Lung microvascular endothelial cell (primary cell): ENCODE results near the gene TNK2. TPM values are rescaled to one million over a fixed set of nuclear protein-coding genes. Genes with fewer than 3 reads are reported as not detected.
"Not testable (repeated sequence)": the region's sequence is repeated elsewhere in the genome, so short reads cannot be mapped to it uniquely, and the experiment has no call there.

Source experiments
- DNase-seq, 2 donors: peaks; one replicate each; pipeline versions ENCODE4 v3.0.0 to v3.0.0-alpha.2; 2010; ENCODE audit warnings: low read depth in 2 of 2
- total RNA-seq: library from RNA; depleted of rRNA; stranded (reverse); fragments of >200 nt; gene quantifications from 2 replicates; pipeline ENCODE4 v1.2.1, GENCODE V29; 2014

Gene TNK2
- total RNA-seq, 1 donor from 2014 or later: 16.1 TPM

DNA sequence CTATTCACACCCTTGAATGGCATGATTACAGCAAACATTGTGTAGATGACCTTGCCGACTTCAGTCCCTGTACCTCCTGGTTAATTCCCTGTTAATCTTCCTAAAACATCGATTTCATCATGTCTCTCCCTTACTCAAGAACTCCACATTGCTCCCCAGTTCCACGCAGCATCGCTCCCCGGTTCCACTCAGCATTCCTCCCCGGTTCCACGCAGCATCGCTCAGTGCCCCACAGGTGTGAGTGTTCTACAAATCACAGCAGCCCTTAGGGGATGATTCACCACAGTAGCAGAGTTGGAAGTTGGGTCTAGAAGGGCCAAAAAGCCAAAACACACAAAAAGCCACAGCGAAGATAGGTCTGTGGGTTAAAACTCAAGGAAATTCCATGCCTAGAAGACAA lies 8.6 kb upstream of the TNK2 start:
- no peak for DNase-seq

DNA sequence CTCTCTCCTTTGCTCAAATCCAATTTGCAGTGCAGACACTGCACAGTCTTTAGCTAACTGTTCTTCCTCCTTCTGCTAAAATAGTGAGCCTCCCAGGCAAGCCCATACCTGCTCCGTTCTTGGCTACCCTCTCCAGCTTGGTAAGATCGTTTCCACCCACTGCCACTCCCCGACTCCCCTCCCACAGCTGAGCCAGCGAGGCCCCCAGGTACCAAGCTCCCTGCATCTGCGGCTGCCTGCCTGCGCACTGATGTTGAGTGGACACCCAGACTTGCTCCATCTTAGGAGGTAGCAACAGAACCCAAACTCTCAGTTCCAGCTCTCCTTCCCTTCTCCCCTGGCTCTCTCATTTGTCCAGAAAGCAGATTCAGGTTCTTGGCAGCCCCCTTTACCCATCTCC lies 7.9 kb upstream of the TNK2 start:
- no peak for DNase-seq

DNA sequence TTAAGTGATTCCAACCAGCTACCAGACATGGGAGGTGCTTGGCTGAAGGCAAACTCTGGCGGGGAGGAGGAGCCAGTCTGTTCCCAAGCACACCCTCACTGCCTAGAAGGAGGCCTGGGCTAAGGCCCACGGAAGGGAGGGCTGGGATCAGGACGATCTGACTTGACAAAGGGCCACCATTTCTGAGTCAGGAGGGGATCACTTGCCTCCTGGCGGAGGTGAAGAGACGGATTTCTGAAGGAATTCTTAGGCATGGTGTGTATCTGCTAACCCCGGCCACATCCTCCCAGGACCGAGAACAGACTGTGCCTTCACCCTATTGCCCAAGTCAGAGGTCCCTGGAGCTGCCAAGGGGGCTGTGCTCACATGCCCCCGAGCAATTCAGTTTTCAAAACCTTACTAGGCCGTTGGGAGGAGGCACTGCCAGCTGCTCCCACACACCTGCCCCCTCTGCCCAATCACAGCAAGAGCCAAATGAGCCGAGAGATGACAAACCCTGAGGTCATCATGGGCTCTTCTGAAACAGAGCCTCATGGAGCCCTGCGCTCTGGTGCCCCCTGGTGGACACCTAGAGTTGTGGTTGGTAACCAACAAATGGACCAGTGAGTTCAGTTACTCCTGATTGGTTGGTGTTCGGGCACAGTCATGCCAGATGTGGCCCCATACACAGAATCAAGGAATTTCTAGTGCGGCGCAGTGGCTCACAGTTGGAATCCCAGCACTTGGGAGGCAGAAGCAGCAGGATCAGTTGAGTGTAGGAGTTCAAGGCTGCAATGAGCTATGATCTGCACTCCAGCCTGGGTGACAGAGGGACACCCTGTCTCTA lies 6.5 kb upstream of the TNK2 start:
- peak; percentile 92 to 94 for DNase-seq

DNA sequence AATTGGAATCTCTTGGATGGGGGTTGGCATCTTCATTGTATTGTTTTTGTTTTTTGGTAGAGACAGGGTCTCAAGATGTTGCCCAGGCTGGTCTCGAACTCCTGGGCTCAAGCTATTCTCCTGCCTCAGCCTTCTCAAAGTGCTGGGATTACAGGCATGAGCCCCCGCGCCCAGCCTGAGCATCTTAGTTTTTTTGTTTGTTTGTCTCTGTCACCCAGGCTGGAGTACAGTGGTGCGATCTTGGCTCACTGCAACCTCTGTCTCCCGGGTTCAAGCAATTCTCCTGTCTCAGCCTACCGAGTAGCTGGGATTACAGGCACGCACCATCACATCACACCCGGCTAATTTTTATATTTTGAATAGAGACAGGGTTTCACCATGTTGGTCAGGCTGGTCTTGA lies 5.8 kb upstream of the TNK2 start:
- not testable (repeated sequence) for DNase-seq

DNA sequence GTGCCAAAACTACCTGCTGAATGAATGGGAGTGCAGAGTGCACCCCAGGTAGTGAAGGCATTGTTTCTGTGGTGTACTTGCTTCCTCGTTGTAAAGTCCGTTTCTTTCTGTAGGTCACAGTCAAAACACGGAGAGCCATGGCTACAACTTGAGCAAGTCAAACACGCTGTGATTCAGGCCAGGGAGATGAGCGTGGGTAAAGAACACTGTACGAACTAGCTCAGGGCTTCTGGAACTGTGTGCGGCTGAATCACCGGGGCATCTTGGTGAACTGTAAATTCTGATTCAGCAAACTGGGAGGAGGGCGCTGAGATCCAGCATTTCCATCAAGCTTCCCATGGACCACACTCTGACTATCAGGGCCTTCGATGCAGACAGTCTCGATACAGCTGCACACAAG lies 5.0 kb upstream of the TNK2 start:
- no peak for DNase-seq

DNA sequence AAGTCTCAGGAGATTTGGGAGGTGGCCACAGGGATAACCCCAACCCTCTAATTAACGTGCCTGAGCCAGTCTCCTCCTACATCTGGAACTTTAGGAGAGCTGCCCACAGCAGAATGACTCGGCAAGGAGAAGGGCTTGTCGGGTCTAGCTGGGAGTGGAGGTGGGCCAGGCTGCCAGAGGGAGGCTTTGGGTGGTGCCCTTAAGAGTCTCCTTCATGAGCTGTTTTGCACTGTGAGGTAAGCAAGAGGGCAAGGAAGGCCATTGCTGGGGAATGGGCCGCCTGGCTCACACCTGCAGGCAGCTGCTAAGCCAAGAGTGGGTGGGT lies 3.6 kb upstream of the TNK2 start:
- DNase-seq: no peak

DNA sequence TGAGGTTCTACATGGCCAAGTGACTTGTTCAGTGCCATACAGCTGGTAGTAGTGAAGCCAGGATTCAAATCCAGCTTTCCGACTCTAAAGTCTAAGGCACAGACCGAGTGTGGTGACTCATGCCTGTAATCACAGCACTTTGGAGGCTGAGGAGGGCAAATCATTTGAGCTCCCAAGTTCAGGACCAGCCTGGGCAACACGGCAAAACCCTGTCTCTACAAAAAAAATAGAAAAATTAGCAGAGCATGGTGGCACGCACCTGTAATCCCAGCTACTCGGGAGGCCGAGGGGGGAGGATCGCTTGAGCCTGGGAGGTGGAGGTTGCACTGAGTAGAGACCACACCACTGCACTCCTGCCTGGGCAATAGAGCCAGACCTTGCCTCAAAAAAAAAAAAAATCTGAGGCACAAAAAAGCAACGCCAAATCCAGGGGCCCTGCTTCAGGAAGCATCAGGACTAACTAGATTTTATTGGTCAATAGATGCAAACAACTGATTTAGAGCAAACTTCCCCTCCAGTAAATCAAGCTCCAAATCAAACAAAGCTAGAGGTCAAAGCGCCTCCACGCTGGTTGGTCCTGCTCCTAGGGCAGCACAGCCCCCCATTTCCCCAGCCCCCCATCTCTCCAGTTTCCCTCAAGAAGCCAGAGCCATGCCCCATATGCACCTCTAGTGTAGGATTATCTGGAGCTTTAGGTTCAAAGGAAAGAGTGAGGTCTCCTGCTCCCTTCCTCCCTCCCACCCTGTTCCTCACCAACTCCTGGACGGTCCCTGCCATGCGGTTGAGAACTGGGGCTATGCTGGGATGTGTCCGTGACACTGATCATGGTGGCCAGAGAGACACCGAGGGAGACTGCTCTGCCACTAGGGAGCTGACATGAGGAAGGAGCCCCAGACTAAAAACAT lies 2.9 kb upstream of the TNK2 start:
- no peak for DNase-seq

DNA sequence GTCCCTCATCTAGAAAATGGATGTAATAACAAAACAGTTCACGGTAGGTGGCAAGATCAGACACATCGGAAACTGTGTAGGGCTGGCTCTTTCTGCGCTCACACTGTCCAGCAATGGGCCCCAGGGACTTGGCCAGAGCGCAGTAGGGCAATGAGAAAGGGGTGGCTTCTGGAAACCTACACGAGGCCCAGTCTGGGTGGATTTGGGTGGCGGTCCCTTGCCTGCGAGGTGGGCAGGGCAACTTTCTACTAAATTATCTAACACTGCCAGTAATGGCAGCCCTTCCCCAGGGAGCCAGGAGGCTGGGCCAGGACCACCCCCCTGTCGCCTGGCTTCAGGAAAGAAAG lies 2.1 kb upstream of the TNK2 start:
- DNase-seq: no peak

DNA sequence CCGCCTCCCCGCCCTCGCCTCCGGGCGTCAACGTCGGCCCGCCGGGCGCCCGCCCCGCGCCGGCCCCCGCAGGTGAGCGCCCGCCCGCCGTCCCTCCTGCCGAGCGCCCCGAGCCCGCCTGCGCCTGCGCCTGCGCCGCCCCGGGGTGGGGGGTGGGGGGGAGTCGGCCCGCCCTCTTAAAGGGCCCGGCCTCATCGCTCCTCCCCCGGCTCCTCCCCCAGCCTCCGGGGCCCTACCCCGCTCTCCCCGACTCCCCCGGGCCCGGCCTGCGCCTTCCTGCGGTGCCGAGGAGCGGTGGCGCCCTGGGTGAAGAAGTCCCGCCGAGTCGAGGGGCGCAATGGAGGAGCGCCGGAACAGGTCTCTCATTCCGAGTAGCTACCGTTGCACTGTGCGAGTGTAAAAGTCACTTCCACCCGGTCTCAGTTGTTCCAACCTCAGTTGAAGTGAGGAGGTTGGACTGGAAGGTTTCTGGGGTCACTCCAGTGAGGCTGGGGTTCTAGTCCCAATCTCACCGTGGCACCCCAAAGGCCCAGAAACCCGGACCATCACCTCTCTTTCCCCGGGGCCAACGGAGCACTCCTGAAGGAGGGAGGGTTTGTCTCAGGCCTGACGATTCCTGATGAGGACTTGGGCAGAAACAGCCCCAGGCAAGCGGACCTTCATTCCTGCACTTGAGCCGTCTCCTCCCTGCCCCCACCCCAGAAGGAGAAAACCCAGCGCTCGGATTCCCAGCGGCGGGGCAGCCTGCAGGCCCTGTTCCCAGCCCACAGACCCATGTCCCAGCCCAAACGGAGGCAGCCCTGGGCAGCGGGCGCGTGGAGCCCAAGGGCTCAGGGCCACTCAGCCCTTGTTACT lies 1.5 kb upstream of the TNK2 start:
- peak; percentile 62 to 80 for DNase-seq

DNA sequence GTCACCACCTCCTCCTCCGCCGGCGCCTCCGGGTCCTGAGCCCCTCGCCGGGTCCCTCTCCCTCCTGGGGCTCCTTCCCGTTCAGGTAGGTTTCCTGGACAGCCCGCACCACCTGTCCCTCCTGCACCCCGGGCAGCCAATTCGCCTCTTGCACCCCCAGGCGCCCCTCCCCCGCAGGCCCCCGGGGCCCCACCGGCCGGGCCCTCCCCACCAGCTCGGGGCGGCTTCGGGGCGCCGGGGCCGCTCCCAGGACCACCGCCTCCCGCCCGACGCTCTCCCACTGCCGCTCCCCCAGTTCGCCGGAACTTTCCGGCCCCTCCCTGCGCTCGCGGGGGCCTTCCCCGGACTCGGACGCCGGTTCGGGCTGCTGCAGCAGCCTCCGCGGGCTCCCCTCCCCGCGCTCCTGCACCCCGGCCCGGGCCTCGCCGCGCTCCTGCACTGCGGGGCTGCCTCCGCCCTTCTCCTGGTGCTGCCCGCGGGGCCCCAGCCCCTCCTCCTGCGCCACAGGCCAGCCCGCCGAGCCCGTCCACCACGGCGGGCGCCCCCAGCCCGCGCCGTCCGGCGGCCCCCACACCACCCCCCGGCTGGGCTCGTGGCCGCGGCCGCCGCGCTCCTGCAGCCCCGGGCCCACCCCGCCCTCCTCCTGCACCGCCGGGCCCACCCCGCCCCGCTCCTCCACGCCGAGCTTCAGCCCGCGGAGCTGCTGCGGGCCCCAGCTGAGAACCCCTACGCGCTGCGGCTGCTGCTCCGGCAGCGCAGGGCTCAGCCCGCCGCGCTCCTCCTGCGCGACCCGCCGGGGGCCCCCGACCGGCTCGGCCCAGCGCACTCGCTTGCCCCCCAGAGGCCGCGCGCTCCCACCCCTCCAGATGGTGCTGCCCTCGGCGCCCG lies 587 bp upstream of the TNK2 start:
- DNase-seq: peak in 1 of 2 donors; percentile 22

DNA sequence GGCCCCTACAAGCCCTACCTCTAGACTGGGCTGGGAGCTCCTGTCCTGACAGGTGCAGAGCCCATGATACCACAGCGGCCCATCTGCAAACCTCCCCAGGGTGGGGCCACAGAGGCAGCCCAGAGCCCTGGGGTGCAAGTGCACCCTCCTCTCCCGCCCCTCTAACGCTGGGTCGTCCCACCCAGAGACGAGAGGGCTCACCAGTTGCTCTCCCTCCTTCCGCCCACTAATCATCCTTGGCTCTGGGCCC lies 742 bp downstream of the TNK2 start:
- no peak for DNase-seq

DNA sequence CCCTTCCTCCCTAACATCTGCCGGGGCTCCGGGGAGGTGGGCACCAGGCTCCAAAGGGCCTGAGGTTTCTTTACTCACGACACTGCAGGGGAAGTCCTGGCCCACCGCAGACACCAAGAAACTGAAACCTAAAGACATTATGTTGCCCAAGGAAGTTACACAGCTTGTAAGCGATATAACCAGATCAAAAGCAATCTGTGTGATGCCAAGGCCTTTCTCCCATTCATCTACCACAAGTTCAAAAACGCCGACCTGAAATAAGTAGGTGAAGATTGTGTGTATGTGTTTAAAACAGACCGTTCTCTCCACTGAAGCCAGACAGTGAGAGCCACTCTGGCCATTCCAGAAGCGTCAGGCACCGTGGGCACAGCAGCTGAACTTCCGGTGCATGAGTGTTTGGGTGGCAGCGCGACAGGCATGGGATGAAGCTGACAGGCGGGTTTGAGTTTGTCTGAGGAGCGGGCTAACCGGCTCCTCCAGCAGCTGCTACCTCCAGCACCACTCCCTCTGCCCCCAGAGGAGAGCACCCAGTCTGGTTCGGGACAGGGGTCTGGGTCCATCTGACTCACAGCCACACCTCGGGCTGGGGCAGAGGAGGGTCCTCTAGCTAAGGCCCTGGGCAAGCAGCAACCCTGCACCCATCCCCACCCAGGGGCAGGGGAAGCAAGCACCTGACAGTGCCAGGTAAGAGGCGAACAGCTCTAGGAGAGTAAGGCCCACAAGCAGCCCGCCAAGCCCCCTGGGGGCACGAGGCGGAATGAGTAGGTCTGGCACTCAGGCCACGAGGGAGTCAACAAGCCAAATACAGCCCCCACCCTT lies 1.3 kb downstream of the TNK2 start:
- DNase-seq: no peak

DNA sequence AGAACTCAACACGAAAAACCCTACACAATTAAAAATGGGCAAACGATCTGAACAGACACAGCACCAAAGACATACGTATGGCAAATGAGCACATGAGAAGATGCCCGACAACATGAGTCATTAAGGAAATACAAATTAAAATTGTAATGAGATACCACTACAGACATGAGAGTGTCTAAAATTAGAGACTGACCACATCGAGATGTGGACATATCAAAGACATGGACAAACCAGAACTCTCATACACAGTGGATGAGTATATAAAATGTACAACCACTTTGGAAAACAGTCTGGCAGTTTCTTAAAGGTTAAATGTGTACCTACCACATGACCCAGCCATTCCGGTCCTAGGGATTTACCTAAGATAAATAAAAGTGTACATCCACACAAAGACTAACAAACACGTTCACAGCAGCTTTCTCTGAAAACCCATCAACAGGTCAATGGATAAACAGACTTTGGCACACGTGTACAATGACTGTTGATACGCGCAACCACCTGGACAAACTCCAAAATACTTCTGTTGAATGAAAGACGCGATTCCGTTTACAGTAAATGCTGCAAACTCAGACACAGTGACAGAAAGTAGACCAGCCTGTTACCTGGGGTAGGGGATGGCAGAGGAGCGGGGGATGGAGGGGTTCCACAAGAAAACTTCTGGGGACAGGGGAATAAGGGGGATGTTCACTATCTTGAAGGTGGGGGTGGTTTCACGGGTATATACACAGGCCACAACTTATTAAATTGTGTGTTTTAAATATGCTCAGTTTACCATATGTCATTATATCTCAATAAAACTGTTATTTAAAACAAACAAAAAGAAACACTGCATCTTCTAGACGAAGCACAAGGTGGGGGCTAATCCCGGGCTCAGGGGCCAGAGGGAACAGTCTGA lies 2.1 kb downstream of the TNK2 start:
- DNase-seq: peak in 1 of 2 donors; percentile 87

DNA sequence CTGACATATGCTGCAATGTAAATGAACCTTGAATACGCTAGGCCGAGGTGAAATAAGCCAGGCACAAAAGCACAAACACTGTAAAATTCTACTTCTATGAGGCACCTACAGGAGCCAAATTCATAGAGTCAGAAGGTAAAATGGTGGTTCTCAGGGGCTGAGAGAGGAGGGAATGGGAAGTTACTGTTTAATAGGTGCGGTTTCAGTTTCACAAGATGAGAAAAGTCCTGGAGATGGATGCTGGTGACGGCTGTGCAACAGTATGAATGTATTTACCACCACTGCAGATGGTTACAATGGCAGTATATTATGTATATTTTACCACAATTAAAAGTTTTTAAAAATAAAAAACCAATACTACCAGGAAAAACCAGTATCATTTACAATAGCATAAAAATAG lies 4.0 kb downstream of the TNK2 start:
- no peak for DNase-seq

DNA sequence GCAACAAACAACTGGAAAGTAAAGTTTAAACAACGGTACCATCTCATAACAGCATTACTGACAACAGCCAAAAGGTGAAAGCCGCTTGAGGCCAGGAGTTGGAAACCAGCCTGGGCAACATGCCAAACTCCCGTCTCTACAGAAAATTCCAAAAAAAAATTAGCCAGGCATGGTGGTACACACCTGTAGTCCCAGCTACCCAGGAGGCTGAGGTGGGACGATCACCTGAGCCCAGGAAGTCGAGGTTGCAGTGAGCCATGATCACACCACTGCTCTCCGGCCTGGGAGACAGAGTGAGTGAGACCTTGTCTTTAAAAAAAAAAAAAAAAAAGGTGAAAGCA lies 4.4 kb downstream of the TNK2 start:
- DNase-seq: no peak

DNA sequence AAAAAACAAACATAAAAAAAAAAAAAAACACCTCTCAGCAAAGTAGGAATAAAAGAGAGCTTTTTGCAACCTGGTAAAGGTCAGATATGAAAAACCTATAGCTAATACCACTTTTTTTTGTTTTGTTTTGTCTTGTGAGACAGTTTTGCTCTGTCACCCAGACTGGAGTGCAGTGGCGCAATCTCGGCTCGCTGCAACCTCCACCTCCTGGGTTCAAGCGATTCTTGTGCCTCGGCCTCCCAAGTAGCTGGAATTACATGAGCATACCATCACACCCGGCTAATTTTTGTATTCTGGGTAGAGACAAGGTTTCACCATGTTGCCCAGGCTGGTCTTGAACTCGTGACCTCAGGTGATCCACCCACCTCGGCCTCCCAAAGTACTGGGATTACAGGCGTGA lies 5.7 kb downstream of the TNK2 start:
- not testable (repeated sequence) for DNase-seq

DNA sequence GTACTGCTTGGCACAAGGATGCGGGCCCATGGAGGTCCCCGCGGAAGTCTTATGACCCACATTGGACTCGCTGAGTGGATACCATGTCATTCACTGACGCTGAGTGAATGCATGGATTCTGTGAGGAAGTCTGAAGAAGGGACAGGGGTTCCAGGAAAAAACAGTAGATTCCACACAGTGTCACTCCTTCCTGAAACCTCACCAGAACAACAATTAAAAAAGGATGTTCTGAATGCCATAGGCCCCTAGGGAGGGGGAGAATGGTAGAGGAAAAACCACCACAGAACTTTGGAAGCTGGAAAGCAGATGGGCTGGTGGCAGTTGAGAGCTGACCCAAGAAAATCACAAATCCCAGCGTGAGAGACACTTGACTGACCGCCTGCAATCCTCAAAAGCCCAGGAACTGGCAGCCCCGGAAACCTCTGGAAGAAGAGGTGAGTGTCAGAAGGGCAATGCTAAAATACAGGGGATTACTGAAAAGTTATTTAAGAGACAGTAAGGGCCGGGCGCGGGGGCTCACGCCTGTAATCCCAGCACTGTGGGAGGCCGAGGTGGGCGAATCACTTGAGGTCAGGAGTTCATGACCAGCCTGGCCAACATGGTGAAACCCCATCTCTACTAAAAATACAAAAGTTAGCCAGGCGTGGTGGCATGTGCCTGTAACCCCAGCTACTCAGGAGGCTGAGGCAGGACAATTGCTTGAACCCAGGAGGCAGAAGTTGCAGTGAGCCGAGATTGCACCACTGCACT lies 6.3 kb downstream of the TNK2 start:
- DNase-seq: peak in 1 of 2 donors; percentile 88

DNA sequence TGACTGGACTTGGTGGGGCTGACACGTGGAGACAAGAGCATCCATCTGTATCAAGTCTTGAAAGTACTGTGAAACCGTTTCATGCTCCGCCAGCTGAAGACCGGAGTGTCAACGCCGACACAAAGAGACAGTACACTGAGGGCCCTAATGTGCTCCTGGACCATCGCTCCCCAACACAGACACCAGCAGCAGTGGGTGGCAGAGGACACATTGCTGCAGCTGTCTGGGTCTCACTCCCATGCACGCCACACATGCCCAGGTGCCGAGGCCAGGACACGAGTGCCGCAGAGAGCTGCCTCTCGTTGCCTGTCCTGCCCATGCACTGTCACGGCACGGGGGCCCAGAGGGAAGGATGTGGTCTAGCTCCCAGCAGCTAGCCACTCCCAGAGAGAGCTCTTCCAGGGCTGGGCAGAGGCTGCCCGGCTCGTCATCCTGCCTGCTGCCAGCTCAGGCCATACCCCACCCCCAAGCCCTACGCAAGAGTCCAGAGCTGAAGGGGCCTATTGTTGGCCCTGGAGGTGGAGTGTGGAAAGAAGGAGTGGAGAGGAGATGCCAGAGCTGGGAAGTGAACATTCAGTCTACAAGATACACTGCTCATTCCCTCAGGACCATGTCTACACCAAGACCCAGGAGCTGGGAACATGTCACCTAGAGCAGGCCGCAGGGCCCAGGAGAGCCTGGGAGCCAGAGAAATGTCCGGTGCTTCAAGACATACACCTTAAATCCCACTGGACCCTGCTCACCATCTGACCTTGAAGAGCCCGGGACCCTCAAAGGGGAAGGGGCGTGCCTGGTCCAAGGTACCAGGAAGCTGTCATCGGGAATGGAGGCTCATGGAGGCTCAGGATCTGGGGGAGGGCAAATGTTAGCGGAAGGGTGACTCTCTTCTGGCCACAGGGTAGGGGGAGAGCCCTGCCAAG lies 7.7 kb downstream of the TNK2 start:
- DNase-seq: peak; percentile 50 to 76
